ENCODE data around the gene SRRM2. TPM values are rescaled to one million over a fixed set of nuclear protein-coding genes. Genes with fewer than 3 reads are reported as not detected.

Gene SRRM2
- total RNA-seq, 2 donors from 2014 or later, result 377 to 539 TPM

- intact Hi-C loops (cut with DNase I), result no loop called here
- Histone ChIP-seq H3K9ac (ENCODE audit: low read depth in 2 of 2, low read length in 2 of 2) (no peak overlapping the region), H3K27ac (no peak overlapping the region), H3K4me3 (no peak overlapping the region), H3K27me3 (no peaks in the 10 kb centered on the region), H3K4me1 (peaks cover 11% of the 10 kb centered on the region), H3K9me3 (no peaks in the 10 kb centered on the region), H3K36me3 (peaks cover 69% of the 10 kb centered on the region)
- no peak for TF ChIP-seq CTCF (IDR thresholded peaks at IDR 0.05)
- no peak for DNase-seq
Observed at GRCh38 chr16:2762711-2763110, 10.3 kb downstream of the SRRM2 start.

- DNase-seq, result no peak
Observed at GRCh38 chr16:2763173-2763572, 10.7 kb downstream of the SRRM2 start.

GRCh38 chr16:2764718-2765117 lies 12.3 kb downstream of the SRRM2 start:
- peaks cover 13% of the 10 kb centered on the region for H3K4me1 ChIP-seq
- no peak overlapping the region for H3K9ac ChIP-seq (ENCODE audit: low read depth in 2 of 2, low read length in 2 of 2)
- no peak for DNase-seq
- no peaks in the 10 kb centered on the region for H3K9me3 ChIP-seq
- H3K27me3 ChIP-seq, result no peaks in the 10 kb centered on the region
- H3K4me3 ChIP-seq, result no peak overlapping the region
- peaks cover 58% of the 10 kb centered on the region for H3K36me3 ChIP-seq
- intact Hi-C loops (cut with DNase I), result no loop called here
- H3K27ac ChIP-seq, result no peak overlapping the region
- TF ChIP-seq CTCF (IDR thresholded peaks at IDR 0.05), result no peak

More at GRCh38 chr16:2763173-2763572, 10.7 kb downstream of the SRRM2 start:
- Histone ChIP-seq H3K9ac (ENCODE audit: low read depth in 2 of 2, low read length in 2 of 2) (no peak overlapping the region), H3K4me3 (no peak overlapping the region), H3K9me3 (no peaks in the 10 kb centered on the region), H3K36me3 (peaks cover 66% of the 10 kb centered on the region), H3K27me3 (no peaks in the 10 kb centered on the region), H3K4me1 (peaks cover 11% of the 10 kb centered on the region), H3K27ac (no peak overlapping the region)
- TF ChIP-seq CTCF (IDR thresholded peaks at IDR 0.05), result no peak
- intact Hi-C loops (cut with DNase I), result no loop called here

GRCh38 chr16:2765462-2766404 lies 13.3 kb downstream of the SRRM2 start:
- H3K4me1 ChIP-seq, result peaks cover 14% of the 10 kb centered on the region
- no peak overlapping the region for H3K9ac ChIP-seq (ENCODE audit: low read depth in 2 of 2, low read length in 2 of 2)
- H3K4me3 ChIP-seq, result no peak overlapping the region
- H3K27me3 ChIP-seq, result no peaks in the 10 kb centered on the region
- H3K27ac ChIP-seq, result no peak overlapping the region
- peaks cover 61% of the 10 kb centered on the region for H3K36me3 ChIP-seq
- no peak for TF ChIP-seq CTCF (IDR thresholded peaks at IDR 0.05)
- H3K9me3 ChIP-seq, result no peaks in the 10 kb centered on the region
- DNase-seq, result no peak
- intact Hi-C loops (cut with DNase I), result no loop called here

GRCh38 chr16:2766430-2767139 lies 14.1 kb downstream of the SRRM2 start:
- no peaks in the 10 kb centered on the region for H3K27me3 ChIP-seq

More at GRCh38 chr16:2766430-2767139, 14.1 kb downstream of the SRRM2 start:
- H3K4me1 ChIP-seq, result peaks cover 16% of the 10 kb centered on the region
- DNase-seq, result no peak
- H3K4me3 ChIP-seq, result no peak overlapping the region
- H3K27ac ChIP-seq, result no peak overlapping the region
- TF ChIP-seq CTCF (IDR thresholded peaks at IDR 0.05), result no peak
- no peaks in the 10 kb centered on the region for H3K9me3 ChIP-seq
- intact Hi-C loops (cut with DNase I), result no loop called here
- H3K9ac ChIP-seq (ENCODE audit: low read depth in 2 of 2, low read length in 2 of 2), result no peak overlapping the region
- peaks cover 57% of the 10 kb centered on the region for H3K36me3 ChIP-seq
